DND-41 (cell line): ENCODE data around the gene CARM1.
A peak's percentile ranks its signal among the peaks of the same experiment; 100 is the strongest.

Source experiments
- ATAC-seq: fragments of 200-7000 bp; cut with Tn5 transposase; 3 replicates; pipeline ENCODE4 v1.9.1; 2021; ENCODE audit warnings: low read depth; ENCODE audit not compliant: insufficient read depth
- DNase-seq: peaks from one replicate; pipeline ENCODE4 v3.0.0-alpha.2; 2020
- H2AFZ ChIP-seq: 2 replicates; pipeline ENCODE4 v1.6.0; 2012; ENCODE audit warnings: low read depth, low read length
- H3K27ac ChIP-seq: 2 replicates; pipeline ENCODE4 v1.5.1; 2012; ENCODE audit warnings: low read length, inconsistent platforms
- H3K27me3 ChIP-seq: fragments of 200-600 bp; sonication (generic); 2 replicates; pipeline ENCODE4 v1.6.0; 2012; ENCODE audit warnings: low read length, mild to moderate bottlenecking, inconsistent platforms; ENCODE audit not compliant: insufficient read depth, poor library complexity
- H3K36me3 ChIP-seq: 2 replicates; pipeline ENCODE4 v1.5.1; 2012; ENCODE audit warnings: low read length, inconsistent platforms; ENCODE audit not compliant: insufficient read depth
- H3K4me1 ChIP-seq: 2 replicates; pipeline ENCODE4 v1.5.1; 2012; ENCODE audit warnings: mild to moderate bottlenecking, low read length; ENCODE audit not compliant: insufficient read depth
- H3K4me2 ChIP-seq: 2 replicates; pipeline ENCODE4 v1.6.0; 2012; ENCODE audit warnings: mild to moderate bottlenecking, moderate library complexity, low read length, inconsistent platforms; ENCODE audit not compliant: insufficient read depth
- H3K4me3 ChIP-seq, 2 experiments: fragments of 200-600 bp in 1 of 2; shearing (Covaris generic) in 1 of 2; 2 replicates each; pipeline ENCODE4 v1.5.1; 2012 to 2016; ENCODE audit warnings: inconsistent platforms in 2 of 2, low read length in 2 of 2, mild to moderate bottlenecking in 2 of 2, low read depth in 1 of 2, moderate library complexity in 1 of 2
- H3K79me2 ChIP-seq: 2 replicates; pipeline ENCODE4 v1.6.0; 2012; ENCODE audit warnings: low read length, inconsistent platforms; ENCODE audit not compliant: insufficient read depth
- H3K9ac ChIP-seq: 2 replicates; pipeline ENCODE4 v1.6.0; 2012; ENCODE audit warnings: low read depth, mild to moderate bottlenecking, inconsistent platforms, low read length, moderate library complexity
- H3K9me3 ChIP-seq: 2 replicates; pipeline ENCODE4 v1.5.1; 2012; ENCODE audit warnings: low read length, moderate library complexity, mild to moderate bottlenecking, inconsistent platforms; ENCODE audit not compliant: insufficient read depth, severe bottlenecking
- H4K20me1 ChIP-seq: 2 replicates; pipeline ENCODE4 v1.6.0; 2012; ENCODE audit warnings: low read length; ENCODE audit not compliant: insufficient read depth
- CTCF ChIP-seq: IDR thresholded peaks from 2 replicates; pipeline ENCODE4 v1.5.1; 2012; ENCODE audit warnings: borderline replicate concordance, low read length, moderate library complexity, mild to moderate bottlenecking; ENCODE audit not compliant: poor library complexity, severe bottlenecking; ENCODE audit errors: extremely low read depth
- EZH2 ChIP-seq: IDR thresholded peaks from 3 replicates; pipeline ENCODE4 v1.6.1; 2012; ENCODE audit warnings: borderline replicate concordance, low read depth, mild to moderate bottlenecking, moderate library complexity, low read length, inconsistent platforms; ENCODE audit not compliant: severe bottlenecking

Gene CARM1

GRCh38 chr19:10871711-10872545 lies 575 bp downstream of the CARM1 start:
- ATAC-seq = peak; percentile 10; the same call in 2 of the 3 replicates
- peaks cover 52% of the 10 kb centered on the region for H3K79me2 ChIP-seq

GRCh38 chr19:10872546-10873107 lies 1.3 kb downstream of the CARM1 start:
- Histone ChIP-seq H4K20me1 (peaks cover 27% of the 10 kb centered on the region), H3K9ac (peak overlapping the region; percentile 94), H3K79me2 (peaks cover 56% of the 10 kb centered on the region), H3K4me1 (peaks cover 27% of the 10 kb centered on the region), H3K9me3 (no peaks in the 10 kb centered on the region), H3K27ac (peak overlapping the region; percentile 77), H3K27me3 (no peaks in the 10 kb centered on the region), H3K36me3 (peaks cover 5% of the 10 kb centered on the region), H3K4me3 (peak overlapping the region; percentile 96 to 98; a peak in 3 of 4 replicates), H3K4me2 (peak overlapping the region; percentile 97), H2AFZ (peak overlapping the region; percentile 80)
- DNase-seq = no peak
- no peak for ATAC-seq
- TF ChIP-seq CTCF (no peak), EZH2 (no peak)

More at GRCh38 chr19:10871711-10872545, 575 bp downstream of the CARM1 start:
- H3K9ac ChIP-seq = peak overlapping the region; percentile 94
- peak overlapping the region; percentile 96 to 98 for H3K4me3 ChIP-seq
- H3K36me3 ChIP-seq = peaks cover 5% of the 10 kb centered on the region
- H3K4me2 ChIP-seq = peak overlapping the region; percentile 97
- H3K27ac ChIP-seq = peak overlapping the region; percentile 77
- peaks cover 24% of the 10 kb centered on the region for H4K20me1 ChIP-seq
- H3K27me3 ChIP-seq = no peaks in the 10 kb centered on the region
- peak overlapping the region; percentile 80 for H2AFZ ChIP-seq
- H3K4me1 ChIP-seq = peaks cover 27% of the 10 kb centered on the region
- no peaks in the 10 kb centered on the region for H3K9me3 ChIP-seq
- DNase-seq = peak; percentile 55
- TF ChIP-seq CTCF = peak; percentile 27
- TF ChIP-seq EZH2 = no peak

- Histone ChIP-seq H3K4me2 (0 out of 2 replicates have a peak overlapping the region, but pooled peaks have one; percentile 3), H4K20me1 (peaks cover 29% of the 10 kb centered on the region), H3K4me1 (peaks cover 30% of the 10 kb centered on the region), H3K9ac (no peak overlapping the region), H3K4me3 (no peak overlapping the region), H3K27me3 (no peaks in the 10 kb centered on the region), H2AFZ (no peak overlapping the region), H3K27ac (no peak overlapping the region), H3K36me3 (peaks cover 5% of the 10 kb centered on the region), H3K9me3 (no peaks in the 10 kb centered on the region), H3K79me2 (peaks cover 70% of the 10 kb centered on the region)
- DNase-seq = no peak
- TF ChIP-seq EZH2 (no peak), CTCF (no peak)
- no peak for ATAC-seq
Measured at GRCh38 chr19:10874024-10874423, 2.7 kb downstream of the CARM1 start.
